Mesendoderm (in vitro differentiated cells): ENCODE data around the gene SLC26A3.

ENCODE experiments used
- DNase-seq: peaks from one replicate; pipeline ENCODE4 v3.0.0; 2013
- H2AK5ac ChIP-seq: 2 replicates; pipeline ENCODE4 v1.6.1; 2013; ENCODE audit warnings: low read length, inconsistent platforms
- H2BK120ac ChIP-seq: 2 replicates; pipeline ENCODE4 v1.6.1; 2013; ENCODE audit warnings: low read depth, mild to moderate bottlenecking, low read length, moderate library complexity, mixed read lengths
- H2BK15ac ChIP-seq: replicated peaks from 2 replicates; pipeline ENCODE4 v1.6.1; 2013; ENCODE audit warnings: low read depth, mild to moderate bottlenecking, moderate library complexity
- H2BK5ac ChIP-seq: 2 replicates; pipeline ENCODE4 v1.6.1; 2013; ENCODE audit warnings: low read length, inconsistent platforms
- H3K18ac ChIP-seq: 2 replicates; pipeline ENCODE4 v1.6.1; 2013; ENCODE audit warnings: mild to moderate bottlenecking, low read length, mixed read lengths
- H3K23ac ChIP-seq: one replicate; pipeline ENCODE4 v1.6.1; 2013; ENCODE audit warnings: low read length
- H3K27ac ChIP-seq: 2 replicates; pipeline ENCODE4 v1.5.1; 2013; ENCODE audit warnings: low read depth, mild to moderate bottlenecking, inconsistent platforms, low read length, moderate library complexity
- H3K27me3 ChIP-seq: 2 replicates; pipeline ENCODE4 v1.6.1; 2013; ENCODE audit warnings: low read length, control low read depth, mild to moderate bottlenecking, inconsistent platforms; ENCODE audit not compliant: insufficient read depth, poor library complexity
- H3K36me3 ChIP-seq: 2 replicates; pipeline ENCODE4 v1.6.1; 2013; ENCODE audit warnings: low read length, inconsistent platforms; ENCODE audit not compliant: control insufficient read depth, insufficient read depth
- H3K4ac ChIP-seq: one replicate; pipeline ENCODE4 v1.6.1; 2013; ENCODE audit warnings: low read depth, mild to moderate bottlenecking, low read length, moderate library complexity
- H3K4me1 ChIP-seq: 2 replicates; pipeline ENCODE4 v1.6.1; 2013; ENCODE audit warnings: low read depth, low read length, inconsistent platforms; ENCODE audit not compliant: control insufficient read depth
- H3K4me2 ChIP-seq: 2 replicates; pipeline ENCODE4 v1.6.1; 2013; ENCODE audit warnings: low read length
- H3K4me3 ChIP-seq: 2 replicates; pipeline ENCODE4 v1.5.1; 2013; ENCODE audit warnings: mild to moderate bottlenecking, low read length
- H3K56ac ChIP-seq: one replicate; pipeline ENCODE4 v1.6.1; 2013; ENCODE audit warnings: low read length
- H3K79me1 ChIP-seq: 2 replicates; pipeline ENCODE4 v1.6.1; 2013; ENCODE audit warnings: low read length, inconsistent platforms
- H3K79me2 ChIP-seq: 2 replicates; pipeline ENCODE4 v1.6.1; 2013; ENCODE audit warnings: mild to moderate bottlenecking, low read length; ENCODE audit not compliant: control insufficient read depth, insufficient read depth
- H3K9ac ChIP-seq: 2 replicates; pipeline ENCODE4 v1.6.1; 2013; ENCODE audit warnings: low read length, inconsistent platforms
- H4K5ac ChIP-seq: one replicate; pipeline ENCODE4 v1.6.1; 2013; ENCODE audit warnings: low read length
- H4K8ac ChIP-seq: one replicate; pipeline ENCODE4 v1.6.1; 2013; ENCODE audit warnings: low read depth, mild to moderate bottlenecking, control low read depth, low read length, moderate library complexity
- WGBS: extraction: QIAGEN DNeasy Blood & Tissue Kit; methylation state at CpG from one replicate; pipeline ENCODE4 v1.1.7; 2013; ENCODE audit warnings: low lambda C conversion rate, missing lambda C conversion rate; ENCODE audit not compliant: insufficient coverage; ENCODE audit errors: extremely low coverage; 5-methylcytosine and 5-hydroxymethylcytosine counted together

The SLC26A3 gene

GRCh38 chr7:107847168-107847835 lies 44.3 kb upstream of the SLC26A3 start:
- H3K23ac ChIP-seq: no peak overlapping the region
- H3K56ac ChIP-seq: no peak overlapping the region
- H3K9ac ChIP-seq: no peak overlapping the region
- H3K27me3 ChIP-seq: no peaks in the 10 kb centered on the region
- no peak overlapping the region for H3K4me3 ChIP-seq
- H4K8ac ChIP-seq: no peak overlapping the region
- no peaks in the 10 kb centered on the region for H3K79me1 ChIP-seq
- no peak overlapping the region for H2AK5ac ChIP-seq
- no CpG with 5 or more reads among the region's 18 CpGs for WGBS
- H2BK120ac ChIP-seq: no peak overlapping the region
- H4K5ac ChIP-seq: no peak overlapping the region
- H3K36me3 ChIP-seq: no peaks in the 10 kb centered on the region
- H3K18ac ChIP-seq: no peak overlapping the region
- no peak overlapping the region for H3K4ac ChIP-seq
- no peak overlapping the region for H2BK5ac ChIP-seq
- no peak overlapping the region for H2BK15ac ChIP-seq
- no peaks in the 10 kb centered on the region for H3K4me1 ChIP-seq
- H3K79me2 ChIP-seq: no peaks in the 10 kb centered on the region
- DNase-seq: no peak
- H3K4me2 ChIP-seq: no peak overlapping the region
- no peak overlapping the region for H3K27ac ChIP-seq

- Histone ChIP-seq H3K4ac (no peak overlapping the region), H3K9ac (no peak overlapping the region), H3K27me3 (no peaks in the 10 kb centered on the region), H3K18ac (no peak overlapping the region), H3K4me2 (no peak overlapping the region), H4K5ac (no peak overlapping the region), H3K23ac (no peak overlapping the region), H4K8ac (no peak overlapping the region), H3K79me2 (no peaks in the 10 kb centered on the region), H2BK120ac (no peak overlapping the region), H3K36me3 (no peaks in the 10 kb centered on the region), H2BK5ac (no peak overlapping the region), H3K4me1 (no peaks in the 10 kb centered on the region), H3K56ac (no peak overlapping the region), H2AK5ac (no peak overlapping the region), H2BK15ac (no peak overlapping the region), H3K79me1 (no peaks in the 10 kb centered on the region), H3K4me3 (no peak overlapping the region), H3K27ac (no peak overlapping the region)
- DNase-seq: no peak
Measured at GRCh38 chr7:107846324-107846723, 43.3 kb upstream of the SLC26A3 start.

- Histone ChIP-seq H3K23ac (no peak overlapping the region), H3K18ac (no peak overlapping the region)
- WGBS: no CpG with 5 or more reads among the region's 16 CpGs
Measured at GRCh38 chr7:107843184-107843583, 40.2 kb upstream of the SLC26A3 start.

GRCh38 chr7:107842213-107842612 lies 39.2 kb upstream of the SLC26A3 start:
- Histone ChIP-seq H3K4me2 (no peak overlapping the region), H3K4ac (no peak overlapping the region), H3K9ac (no peak overlapping the region), H3K56ac (no peak overlapping the region), H3K4me1 (no peaks in the 10 kb centered on the region), H3K4me3 (no peak overlapping the region), H3K36me3 (no peaks in the 10 kb centered on the region), H2BK5ac (no peak overlapping the region), H2BK120ac (no peak overlapping the region), H2BK15ac (no peak overlapping the region), H2AK5ac (no peak overlapping the region), H3K79me1 (no peaks in the 10 kb centered on the region), H4K5ac (no peak overlapping the region), H3K18ac (no peak overlapping the region), H4K8ac (no peak overlapping the region), H3K27ac (no peak overlapping the region), H3K27me3 (no peaks in the 10 kb centered on the region), H3K23ac (no peak overlapping the region), H3K79me2 (no peaks in the 10 kb centered on the region)
- DNase-seq: no peak
- 100% methylated on average over 1 of the region's 3 CpGs for WGBS

More at GRCh38 chr7:107843184-107843583, 40.2 kb upstream of the SLC26A3 start:
- DNase-seq: no peak
- no peak overlapping the region for H3K56ac ChIP-seq
- H3K4me2 ChIP-seq: no peak overlapping the region
- H3K27me3 ChIP-seq: no peaks in the 10 kb centered on the region
- no peak overlapping the region for H2BK5ac ChIP-seq
- H2BK120ac ChIP-seq: no peak overlapping the region
- H4K8ac ChIP-seq: no peak overlapping the region
- no peaks in the 10 kb centered on the region for H3K4me1 ChIP-seq
- no peak overlapping the region for H3K27ac ChIP-seq
- H3K4me3 ChIP-seq: no peak overlapping the region
- no peaks in the 10 kb centered on the region for H3K36me3 ChIP-seq
- H2AK5ac ChIP-seq: no peak overlapping the region
- H3K79me1 ChIP-seq: no peaks in the 10 kb centered on the region
- no peaks in the 10 kb centered on the region for H3K79me2 ChIP-seq
- no peak overlapping the region for H2BK15ac ChIP-seq
- no peak overlapping the region for H4K5ac ChIP-seq
- H3K9ac ChIP-seq: no peak overlapping the region
- H3K4ac ChIP-seq: no peak overlapping the region

GRCh38 chr7:107838816-107839565 lies 36.0 kb upstream of the SLC26A3 start:
- no peaks in the 10 kb centered on the region for H3K79me2 ChIP-seq
- H2BK15ac ChIP-seq: no peak overlapping the region
- H3K4me1 ChIP-seq: no peaks in the 10 kb centered on the region
- H3K4ac ChIP-seq: no peak overlapping the region
- no peak overlapping the region for H4K5ac ChIP-seq
- no peak overlapping the region for H3K56ac ChIP-seq
- no peak overlapping the region for H3K9ac ChIP-seq
- H4K8ac ChIP-seq: no peak overlapping the region
- H3K79me1 ChIP-seq: no peaks in the 10 kb centered on the region
- H3K18ac ChIP-seq: no peak overlapping the region
- no peak overlapping the region for H3K4me3 ChIP-seq
- no peak overlapping the region for H3K4me2 ChIP-seq
- no peak overlapping the region for H2BK5ac ChIP-seq
- no peaks in the 10 kb centered on the region for H3K27me3 ChIP-seq
- H3K23ac ChIP-seq: no peak overlapping the region
- DNase-seq: no peak
- H2AK5ac ChIP-seq: no peak overlapping the region
- H2BK120ac ChIP-seq: no peak overlapping the region
- no CpG with 5 or more reads among the region's 5 CpGs for WGBS
- H3K36me3 ChIP-seq: no peaks in the 10 kb centered on the region
- no peak overlapping the region for H3K27ac ChIP-seq
